ENCODE results near the gene NMNAT2.

DNA sequence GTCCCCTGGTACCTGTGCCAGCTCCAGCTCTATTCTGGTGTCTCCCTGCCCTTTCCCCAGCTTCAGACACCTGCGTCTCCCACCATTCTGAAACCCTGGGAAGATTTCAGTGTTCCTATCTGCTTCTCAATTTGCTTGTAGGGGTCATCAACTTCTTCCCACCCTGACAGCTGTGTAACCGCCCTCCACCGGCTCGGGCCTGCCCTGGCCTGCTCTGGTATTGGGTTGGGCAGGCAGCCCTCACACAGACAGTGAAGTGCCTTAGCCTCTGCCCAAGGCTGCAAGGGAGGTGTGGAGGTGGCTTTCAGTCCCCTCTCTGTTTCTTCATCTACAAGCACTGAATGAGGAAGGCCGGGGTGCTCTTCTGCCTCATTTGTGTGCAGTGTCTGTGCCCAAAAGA lies 134.9 kb downstream of the NMNAT2 start:
- TF ChIP-seq, protein P1, sequence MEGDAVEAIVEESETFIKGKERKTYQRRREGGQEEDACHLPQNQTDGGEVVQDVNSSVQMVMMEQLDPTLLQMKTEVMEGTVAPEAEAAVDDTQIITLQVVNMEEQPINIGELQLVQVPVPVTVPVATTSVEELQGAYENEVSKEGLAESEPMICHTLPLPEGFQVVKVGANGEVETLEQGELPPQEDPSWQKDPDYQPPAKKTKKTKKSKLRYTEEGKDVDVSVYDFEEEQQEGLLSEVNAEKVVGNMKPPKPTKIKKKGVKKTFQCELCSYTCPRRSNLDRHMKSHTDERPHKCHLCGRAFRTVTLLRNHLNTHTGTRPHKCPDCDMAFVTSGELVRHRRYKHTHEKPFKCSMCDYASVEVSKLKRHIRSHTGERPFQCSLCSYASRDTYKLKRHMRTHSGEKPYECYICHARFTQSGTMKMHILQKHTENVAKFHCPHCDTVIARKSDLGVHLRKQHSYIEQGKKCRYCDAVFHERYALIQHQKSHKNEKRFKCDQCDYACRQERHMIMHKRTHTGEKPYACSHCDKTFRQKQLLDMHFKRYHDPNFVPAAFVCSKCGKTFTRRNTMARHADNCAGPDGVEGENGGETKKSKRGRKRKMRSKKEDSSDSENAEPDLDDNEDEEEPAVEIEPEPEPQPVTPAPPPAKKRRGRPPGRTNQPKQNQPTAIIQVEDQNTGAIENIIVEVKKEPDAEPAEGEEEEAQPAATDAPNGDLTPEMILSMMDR (IDR thresholded peaks at IDR 0.05; ENCODE audit: low read length): no peak
- TF ChIP-seq EZH2 (IDR thresholded peaks at IDR 0.05; ENCODE audit: borderline replicate concordance, low read length): no peak

All from OCI-LY1 (cell line).